Pancreas (tissue), 10 donors: ENCODE measurements around the gene RFC4. TPM values are rescaled to one million over a fixed set of nuclear protein-coding genes. Genes with fewer than 3 reads are reported as not detected.

Experiments
- ATAC-seq, 4 donors: fragments of 200-7000 bp; cut with Tn5 transposase; one replicate each; pipeline versions ENCODE4 v1.8.0 to v1.9.1; 2020; ENCODE audit warnings: mild to moderate bottlenecking in 4 of 4, moderate library complexity in 4 of 4
- DNase-seq, 6 donors: peaks; one replicate each; pipeline ENCODE4 v3.0.0-alpha.2; 2020
- FAIRE-seq: peaks from 2 replicates; lab custom pipeline; 2012; peaks lifted over from hg19 to GRCh38; lab: Jason Lieb, UNC
- H3K27ac ChIP-seq, 4 donors: fragments of 200-600 bp; sonication (generic); 1 replicate in 3 of 4; 2 replicates in 1 of 4; pipeline versions ENCODE4 v1.5.0 to v1.8.0; 2020
- H3K27me3 ChIP-seq, 4 donors: fragments of 200-600 bp; one replicate each; pipeline ENCODE4 v1.8.0; 2021
- H3K36me3 ChIP-seq, 3 donors: fragments of 200-600 bp; sonication (generic) in 1 of 3; one replicate each; pipeline versions ENCODE4 v1.5.0 to v1.8.0; 2020 to 2021
- H3K4me1 ChIP-seq, 3 donors: fragments of 200-600 bp; one replicate each; pipeline ENCODE4 v1.8.0; 2021
- H3K4me3 ChIP-seq, 4 donors: fragments of 200-600 bp; sonication (generic) in 2 of 4; one replicate each; pipeline versions ENCODE4 v1.5.0 to v1.8.0; 2020 to 2021
- H3K9me3 ChIP-seq, 4 donors: fragments of 200-600 bp; one replicate each; pipeline ENCODE4 v1.8.0; 2021
- WGBS, 2 donors: extraction: QIAGEN DNeasy Blood & Tissue Kit; methylation state at CpG; one replicate each; pipeline ENCODE4 v1.1.7; 2013; 5-methylcytosine and 5-hydroxymethylcytosine counted together
- intact Hi-C, 3 donors: fragments of 100-400 bp; cut with DNase I; formaldehyde crosslinking; loops; one replicate each; pipeline versions ENCODE4 v1.11.1 to v1.14.2; 2022
- polyA plus RNA-seq, 2 donors: library from polyadenylated mRNA; stranded (reverse); fragments of 200-250 nt; gene quantifications; one replicate each; pipeline ENCODE4 v1.2.3, GENCODE V29; 2013
- total RNA-seq, 6 donors: library from RNA; stranded (reverse); fragmentation: NEBNext Ultra II Directional in 4 of 6; extraction: Animal tissue kit (Norgen Biotek cat#: 25700) in 4 of 6; gene quantifications; one replicate each; pipeline versions ENCODE4 v1.2.1 to v1.2.4, GENCODE V29; 2021 to 2023
- TF ChIP-seq, protein P1 (sequence below), 4 donors: fragments of 200-600 bp; sonication (generic) in 3 of 4; IDR thresholded peaks; one replicate each; pipeline versions ENCODE4 v1.5.0 to v1.8.0; 2021; ENCODE audit warnings: antibody characterized with exemption in 4 of 4
- donor health status: healthy with polysubstance abuse.
- donor health status: DM: no; HTN: no; CAD: no; lungs with moderate emphysema.
- donor health status: DM: no; HTN: no; CAD: no.
- donor health status: control.
- donor health status: control.
- donor health status: Bipolar disorder and iron deficiency.
- donor health status: DM: yes; HTN: yes; CAD: no.
- donor health status: DM: no; HTN: no; CAD: no.
- donor health status: DM: no; HTN: no; CAD: no.
- donor health status: DM: yes; HTN: yes; CAD: no.

RFC4 gene
- total and polyA plus RNA-seq, 8 donors: 5.1 to 11.5 (median 8.0) TPM

GRCh38 chr3:186787642-186788481 lies 18.4 kb downstream of the RFC4 start:
- 56 to 59% methylated on average over 15 of the region's 15 CpGs for WGBS, 2 donors

DNA sequence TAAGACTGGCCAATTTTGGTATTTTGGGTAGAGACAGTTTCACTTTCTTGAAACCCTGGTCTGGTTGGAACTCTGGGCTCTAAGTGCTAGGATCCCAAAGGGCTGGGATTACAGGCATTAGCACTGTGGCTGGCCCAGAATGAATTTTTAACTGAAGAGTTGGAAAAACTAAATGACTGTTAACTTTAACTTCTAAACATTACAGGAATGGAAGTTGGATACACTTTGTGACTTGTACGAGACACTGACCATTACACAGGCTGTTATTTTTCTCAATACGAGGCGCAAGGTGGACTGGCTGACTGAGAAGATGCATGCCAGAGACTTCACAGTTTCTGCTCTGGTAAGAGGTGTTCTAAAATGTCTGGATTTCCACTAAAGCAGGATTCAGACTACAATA lies 19.4 kb downstream of the RFC4 start:
- no peak for DNase-seq
- ATAC-seq: no peak
- TF ChIP-seq, protein P1, sequence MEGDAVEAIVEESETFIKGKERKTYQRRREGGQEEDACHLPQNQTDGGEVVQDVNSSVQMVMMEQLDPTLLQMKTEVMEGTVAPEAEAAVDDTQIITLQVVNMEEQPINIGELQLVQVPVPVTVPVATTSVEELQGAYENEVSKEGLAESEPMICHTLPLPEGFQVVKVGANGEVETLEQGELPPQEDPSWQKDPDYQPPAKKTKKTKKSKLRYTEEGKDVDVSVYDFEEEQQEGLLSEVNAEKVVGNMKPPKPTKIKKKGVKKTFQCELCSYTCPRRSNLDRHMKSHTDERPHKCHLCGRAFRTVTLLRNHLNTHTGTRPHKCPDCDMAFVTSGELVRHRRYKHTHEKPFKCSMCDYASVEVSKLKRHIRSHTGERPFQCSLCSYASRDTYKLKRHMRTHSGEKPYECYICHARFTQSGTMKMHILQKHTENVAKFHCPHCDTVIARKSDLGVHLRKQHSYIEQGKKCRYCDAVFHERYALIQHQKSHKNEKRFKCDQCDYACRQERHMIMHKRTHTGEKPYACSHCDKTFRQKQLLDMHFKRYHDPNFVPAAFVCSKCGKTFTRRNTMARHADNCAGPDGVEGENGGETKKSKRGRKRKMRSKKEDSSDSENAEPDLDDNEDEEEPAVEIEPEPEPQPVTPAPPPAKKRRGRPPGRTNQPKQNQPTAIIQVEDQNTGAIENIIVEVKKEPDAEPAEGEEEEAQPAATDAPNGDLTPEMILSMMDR (IDR thresholded peaks at IDR 0.05): no peak
- no peaks in the 10 kb centered on the region for H3K27me3 ChIP-seq
- H3K9me3 ChIP-seq: no peaks in the 10 kb centered on the region
- intact Hi-C loops: no loop called here
- WGBS, 2 donors: 47 to 55% methylated on average over 3 of the region's 3 CpGs
- H3K27ac ChIP-seq: no peak overlapping the region
- FAIRE-seq: no peak
- H3K4me1 ChIP-seq: peaks cover 28 to 30% (median 28%) of the 10 kb centered on the region in 3 donors
- peak overlapping the region in 2 of 4 donors; percentile 86 for H3K4me3 ChIP-seq
- H3K36me3 ChIP-seq: peaks cover 9 to 56% (median 37%) of the 10 kb centered on the region in 3 donors

More at GRCh38 chr3:186787642-186788481, 18.4 kb downstream of the RFC4 start:
- Histone ChIP-seq H3K9me3 (no peaks in the 10 kb centered on the region), H3K4me1 (peaks cover 28 to 30% (median 28%) of the 10 kb centered on the region in 3 donors), H3K27me3 (no peaks in the 10 kb centered on the region), H3K27ac (no peak overlapping the region), H3K4me3 (peak overlapping the region in 2 of 4 donors; percentile 86), H3K36me3 (peaks cover 9 to 56% (median 37%) of the 10 kb centered on the region in 3 donors)
- TF ChIP-seq, protein P1 (IDR thresholded peaks at IDR 0.05): no peak
- FAIRE-seq (no peak), ATAC-seq (no peak), DNase-seq (no peak)
- intact Hi-C loops: no loop called here

GRCh38 chr3:186785495-186786018 lies 20.7 kb downstream of the RFC4 start:
- peaks cover 28 to 30% (median 28%) of the 10 kb centered on the region in 3 donors for H3K4me1 ChIP-seq
- peaks cover 9 to 56% (median 37%) of the 10 kb centered on the region in 3 donors for H3K36me3 ChIP-seq
- intact Hi-C loops: no loop called here
- H3K4me3 ChIP-seq: peak overlapping the region; percentile 80 to 91 (median 86)
- ATAC-seq: no peak
- H3K27ac ChIP-seq: no peak overlapping the region
- WGBS, 2 donors: 6 to 8% methylated on average over 7 of the region's 7 CpGs
- H3K27me3 ChIP-seq: no peaks in the 10 kb centered on the region
- TF ChIP-seq, protein P1 (IDR thresholded peaks at IDR 0.05): no peak
- FAIRE-seq: no peak
- H3K9me3 ChIP-seq: no peaks in the 10 kb centered on the region
- DNase-seq: no peak

DNA sequence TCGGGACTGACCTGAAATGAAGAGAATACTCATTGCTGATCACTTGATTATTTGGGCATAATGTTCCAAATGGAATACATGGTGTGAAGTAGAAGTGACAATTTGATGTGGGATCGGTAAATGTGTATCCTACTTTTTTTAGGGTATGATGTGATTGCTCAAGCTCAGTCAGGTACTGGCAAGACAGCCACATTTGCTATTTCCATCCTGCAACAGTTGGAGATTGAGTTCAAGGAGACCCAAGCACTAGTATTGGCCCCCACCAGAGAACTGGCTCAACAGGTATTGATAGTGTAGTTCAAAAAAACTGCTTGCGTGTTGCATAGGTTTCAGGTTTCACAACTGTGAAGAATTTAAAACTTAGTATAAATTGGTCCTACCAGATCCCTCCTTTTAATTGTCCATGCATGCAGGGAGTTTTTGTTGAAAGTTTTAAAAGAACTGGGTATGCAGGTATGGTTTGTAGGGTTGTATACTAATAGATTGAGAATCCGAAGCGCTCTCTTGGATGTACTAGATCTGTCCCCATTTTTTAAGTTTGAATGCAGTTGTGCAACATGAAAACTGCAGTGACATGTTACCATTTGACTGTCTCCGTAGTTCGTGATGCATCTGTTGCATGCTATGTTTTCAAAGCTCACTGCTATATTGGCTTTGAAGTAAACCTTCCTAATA lies 21.3 kb downstream of the RFC4 start:
- WGBS, 2 donors: 4 to 5% methylated on average over 7 of the region's 7 CpGs
- TF ChIP-seq, protein P1 (IDR thresholded peaks at IDR 0.05): no peak
- Histone ChIP-seq H3K4me3 (peak overlapping the region; percentile 80 to 91 (median 86)), H3K4me1 (peaks cover 28 to 30% (median 28%) of the 10 kb centered on the region in 3 donors), H3K36me3 (peaks cover 9 to 53% (median 37%) of the 10 kb centered on the region in 3 donors), H3K27me3 (no peaks in the 10 kb centered on the region), H3K9me3 (no peaks in the 10 kb centered on the region), H3K27ac (peak overlapping the region in 2 of 4 donors; percentile 98 to 99)
- FAIRE-seq (no peak), ATAC-seq (no peak), DNase-seq (no peak)
- intact Hi-C loops: no loop called here
